Activated CD8-positive, alpha-beta T cell treated with anti-CD3 and anti-CD28 coated beads for 36 hours (primary cell): ENCODE results near the gene NDRG4. TPM values are rescaled to one million over a fixed set of nuclear protein-coding genes. Genes with fewer than 3 reads are reported as not detected.

Source experiments
- ATAC-seq: fragments of 200-7000 bp; cut with Tn5 transposase; one replicate; pipeline ENCODE4 v1.10.0; 2021; ENCODE audit warnings: mild to moderate bottlenecking, moderate library complexity
- CTCF ChIA-PET: fragments of 350-600 bp; sonication (Branson Sonifier 250); formaldehyde crosslinking; loops from one replicate; lab custom pipeline; 2021; ENCODE audit warnings: antibody characterized with exemption; lab: Charles Lee
- POLR2A ChIA-PET: fragments of 350-600 bp; sonication (Branson Sonifier 250); formaldehyde crosslinking; loops from one replicate; lab custom pipeline; 2021; ENCODE audit warnings: antibody characterized with exemption; lab: Charles Lee
- DNase-seq: peaks from one replicate; pipeline ENCODE4 v3.0.0-alpha.2; 2020
- H3K27ac Mint-ChIP-seq: one replicate; pipeline ENCODE4 v1.8.0; 2021; ENCODE audit warnings: mild to moderate bottlenecking, mixed read lengths
- H3K27me3 Mint-ChIP-seq: one replicate; pipeline ENCODE4 v1.8.0; 2021; ENCODE audit warnings: mixed read lengths
- H3K36me3 Mint-ChIP-seq: one replicate; pipeline ENCODE4 v1.8.0; 2021; ENCODE audit warnings: low read depth, mixed read lengths
- H3K4me1 Mint-ChIP-seq: one replicate; pipeline ENCODE4 v1.8.0; 2021; ENCODE audit warnings: low read depth, mixed read lengths
- H3K4me3 Mint-ChIP-seq: one replicate; pipeline ENCODE4 v1.8.0; 2021; ENCODE audit warnings: mild to moderate bottlenecking, moderate library complexity, mixed read lengths
- H3K9me3 Mint-ChIP-seq: one replicate; pipeline ENCODE4 v1.8.0; 2021; ENCODE audit warnings: mixed read lengths
- intact Hi-C: fragments of 100-400 bp; cut with micrococcal nuclease; formaldehyde crosslinking; loops from one replicate; pipeline ENCODE4 v1.10.0; 2022
- total RNA-seq, 2 experiments: library from RNA; stranded (reverse); gene quantifications; one replicate each; pipeline ENCODE4 v1.2.3, GENCODE V29; 2021
- TF ChIP-seq, protein P1 (sequence below): fragments of 200-600 bp; IDR thresholded peaks from one replicate; pipeline ENCODE4 v1.8.0; 2022; ENCODE audit warnings: antibody characterized with exemption, mild to moderate bottlenecking

The NDRG4 gene
- total RNA-seq, 2 experiments from 2014 or later = 1.3 to 1.6 TPM

DNA sequence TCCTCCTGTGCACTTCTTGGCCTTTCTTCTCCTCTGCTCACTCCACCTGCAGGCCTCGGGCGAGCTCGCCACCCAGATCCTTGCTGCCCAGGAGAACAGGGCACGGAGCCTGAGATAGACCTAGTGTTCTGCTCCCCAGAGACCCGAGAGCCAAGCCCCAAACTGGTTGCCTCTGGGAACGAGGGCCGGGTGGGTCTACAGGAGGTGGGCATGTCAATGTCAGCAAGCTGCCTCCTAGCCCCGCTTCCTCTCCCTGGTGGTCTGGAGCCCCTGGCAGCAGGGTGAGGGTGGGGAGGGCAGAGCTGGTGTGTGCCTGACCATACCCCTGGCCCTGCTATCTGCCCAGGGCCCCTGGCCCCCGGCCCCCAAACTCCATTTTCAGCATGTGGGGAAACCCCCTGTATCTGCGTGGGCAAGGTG, 841 bp upstream of the NDRG4 start:
- Mint-ChIP-seq H3K27me3 (peaks cover 32% of the 10 kb centered on the region), H3K9me3 (no peaks in the 10 kb centered on the region), H3K27ac (no peak overlapping the region), H3K4me1 (peaks cover 13% of the 10 kb centered on the region), H3K4me3 (no peak overlapping the region), H3K36me3 (no peaks in the 10 kb centered on the region)
- no peak for ATAC-seq
- TF ChIP-seq, protein P1, sequence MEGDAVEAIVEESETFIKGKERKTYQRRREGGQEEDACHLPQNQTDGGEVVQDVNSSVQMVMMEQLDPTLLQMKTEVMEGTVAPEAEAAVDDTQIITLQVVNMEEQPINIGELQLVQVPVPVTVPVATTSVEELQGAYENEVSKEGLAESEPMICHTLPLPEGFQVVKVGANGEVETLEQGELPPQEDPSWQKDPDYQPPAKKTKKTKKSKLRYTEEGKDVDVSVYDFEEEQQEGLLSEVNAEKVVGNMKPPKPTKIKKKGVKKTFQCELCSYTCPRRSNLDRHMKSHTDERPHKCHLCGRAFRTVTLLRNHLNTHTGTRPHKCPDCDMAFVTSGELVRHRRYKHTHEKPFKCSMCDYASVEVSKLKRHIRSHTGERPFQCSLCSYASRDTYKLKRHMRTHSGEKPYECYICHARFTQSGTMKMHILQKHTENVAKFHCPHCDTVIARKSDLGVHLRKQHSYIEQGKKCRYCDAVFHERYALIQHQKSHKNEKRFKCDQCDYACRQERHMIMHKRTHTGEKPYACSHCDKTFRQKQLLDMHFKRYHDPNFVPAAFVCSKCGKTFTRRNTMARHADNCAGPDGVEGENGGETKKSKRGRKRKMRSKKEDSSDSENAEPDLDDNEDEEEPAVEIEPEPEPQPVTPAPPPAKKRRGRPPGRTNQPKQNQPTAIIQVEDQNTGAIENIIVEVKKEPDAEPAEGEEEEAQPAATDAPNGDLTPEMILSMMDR = no peak
- ChIA-PET POLR2A (interaction anchor here (1.0 kb wide), 1 partner anchor 107 kb away, joined by 4 read pairs; the partner anchor contains the start of gene GINS3), CTCF (interaction anchor here (0.9 to 1.7 kb wide), 3 partner anchors 20 to 257 kb away, joined by 3 to 8 read pairs (median 5); no protein-coding TSS in a partner anchor)
- no peak for DNase-seq
- intact Hi-C loops = no loop called here

DNA sequence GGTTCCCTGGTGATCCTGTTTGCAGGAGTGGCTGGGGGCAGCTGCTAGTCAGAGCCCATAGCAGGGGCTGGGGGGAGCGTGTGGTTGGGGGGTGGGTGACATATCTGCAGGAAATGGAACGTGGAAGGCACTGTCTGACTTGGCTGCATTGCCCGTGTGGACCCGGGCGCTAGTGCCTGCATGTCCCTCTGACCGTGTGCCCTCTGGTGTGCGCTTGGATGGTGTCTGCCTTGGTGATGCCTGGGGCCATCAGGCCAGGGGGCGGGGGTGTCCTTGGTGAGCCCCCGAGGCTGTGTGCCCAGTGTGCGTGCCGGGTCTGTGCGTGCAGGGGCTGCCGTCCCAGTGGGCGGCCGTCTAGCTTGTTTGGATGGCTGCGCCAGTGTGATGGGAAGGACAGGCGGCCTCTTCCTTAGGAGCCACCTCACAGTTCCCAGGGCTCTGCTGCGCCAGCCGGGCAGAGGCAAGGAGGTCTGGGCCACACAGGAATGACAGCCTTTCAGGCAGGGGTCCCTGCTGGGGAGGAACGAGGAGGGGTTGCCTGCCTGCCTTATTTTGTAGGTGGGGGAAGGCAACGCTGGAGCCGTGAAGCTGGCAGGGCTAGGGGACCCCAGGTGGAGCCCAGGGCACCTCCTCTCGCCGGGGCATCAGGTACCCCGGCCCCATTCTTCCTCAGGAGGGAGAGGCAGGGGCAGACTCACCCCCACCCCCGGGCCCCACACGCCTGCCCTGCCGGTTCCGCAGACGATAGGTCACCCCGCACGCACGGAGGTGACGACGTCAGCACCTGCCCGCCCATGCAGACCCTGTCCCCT, 693 bp downstream of the NDRG4 start:
- Mint-ChIP-seq H3K4me1 (peaks cover 5% of the 10 kb centered on the region), H3K27ac (no peak overlapping the region), H3K36me3 (no peaks in the 10 kb centered on the region), H3K9me3 (no peaks in the 10 kb centered on the region), H3K4me3 (peak overlapping the region; percentile 67), H3K27me3 (peaks cover 29% of the 10 kb centered on the region)
- ATAC-seq (peak; percentile 31), DNase-seq (peak; percentile 26)
- CTCF ChIA-PET = interaction anchor here (0.9 to 1.0 kb wide), 3 partner anchors 10 to 256 kb away, joined by 3 read pairs; no protein-coding TSS in a partner anchor
- TF ChIP-seq, protein P1 = no peak
- intact Hi-C loops = loop anchor here (10.0 kb wide), 1 partner anchor 164 kb away; no protein-coding TSS in a partner anchor
- POLR2A ChIA-PET = interaction anchor here (0.7 to 1.0 kb wide), 2 partner anchors 93 to 233 kb away, joined by 3 to 4 read pairs; partner anchors contain the start of gene GOT2

DNA sequence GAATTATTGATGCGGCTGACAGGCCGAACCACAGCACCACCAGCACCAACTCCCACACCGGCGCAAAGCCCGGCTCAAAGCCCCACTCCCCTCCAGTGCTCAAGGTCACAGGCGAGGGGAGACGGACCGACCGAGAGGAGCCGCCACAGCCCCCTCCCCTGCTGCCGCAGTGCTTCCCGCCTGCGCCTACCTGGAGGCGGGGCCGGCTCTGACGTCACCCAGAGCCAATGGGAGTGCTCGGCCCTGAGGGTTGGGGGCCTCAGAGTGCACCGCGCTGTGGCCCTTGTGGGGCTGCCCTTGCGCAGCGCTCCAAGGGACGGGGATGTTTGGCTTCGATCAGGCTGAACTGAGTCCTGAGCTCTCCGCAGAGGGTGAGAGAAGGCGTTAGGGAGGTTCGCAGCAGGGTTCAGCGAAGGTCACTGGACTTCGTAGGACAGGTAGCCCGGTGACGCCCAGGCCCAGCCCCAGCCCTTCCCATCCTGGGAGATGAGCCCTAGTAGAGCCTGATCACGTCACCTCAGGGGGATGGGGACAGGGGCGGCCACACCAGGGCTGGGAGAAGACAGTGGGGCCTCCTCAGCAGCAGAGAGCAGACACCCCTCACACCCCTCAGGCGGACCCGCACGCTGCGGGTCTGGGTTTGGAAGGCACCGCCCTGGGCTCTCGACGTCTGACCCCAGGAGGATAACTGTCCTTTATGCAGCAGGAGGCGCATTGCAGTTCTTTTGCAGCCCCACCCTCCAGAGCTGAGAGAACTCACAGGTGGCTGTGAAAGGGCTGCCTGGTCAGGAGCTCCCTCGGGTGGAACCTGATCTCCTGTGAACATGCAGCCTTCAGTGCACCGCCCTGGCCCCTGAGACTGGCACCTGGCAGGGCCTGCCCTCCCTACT, 1.5 kb downstream of the NDRG4 start:
- H3K27ac Mint-ChIP-seq = peak overlapping the region; percentile 38
- intact Hi-C loops = loop anchor here (10.0 kb wide), 1 partner anchor 163 kb away; no protein-coding TSS in a partner anchor
- no peaks in the 10 kb centered on the region for H3K9me3 Mint-ChIP-seq
- ChIA-PET POLR2A (interaction anchor here (0.6 to 1.0 kb wide), 2 partner anchors 13 to 31 kb away, joined by 3 read pairs; no protein-coding TSS in a partner anchor), CTCF (interaction anchor here (1.0 to 1.8 kb wide), 3 partner anchors 10 to 255 kb away, joined by 3 to 6 read pairs (median 3); no protein-coding TSS in a partner anchor)
- H3K4me3 Mint-ChIP-seq = peak overlapping the region; percentile 67
- H3K4me1 Mint-ChIP-seq = peaks cover 5% of the 10 kb centered on the region
- H3K27me3 Mint-ChIP-seq = peaks cover 28% of the 10 kb centered on the region
- peak; percentile 68 for ATAC-seq
- H3K36me3 Mint-ChIP-seq = no peaks in the 10 kb centered on the region
- TF ChIP-seq, protein P1 = no peak
- DNase-seq = peak; percentile 52

DNA sequence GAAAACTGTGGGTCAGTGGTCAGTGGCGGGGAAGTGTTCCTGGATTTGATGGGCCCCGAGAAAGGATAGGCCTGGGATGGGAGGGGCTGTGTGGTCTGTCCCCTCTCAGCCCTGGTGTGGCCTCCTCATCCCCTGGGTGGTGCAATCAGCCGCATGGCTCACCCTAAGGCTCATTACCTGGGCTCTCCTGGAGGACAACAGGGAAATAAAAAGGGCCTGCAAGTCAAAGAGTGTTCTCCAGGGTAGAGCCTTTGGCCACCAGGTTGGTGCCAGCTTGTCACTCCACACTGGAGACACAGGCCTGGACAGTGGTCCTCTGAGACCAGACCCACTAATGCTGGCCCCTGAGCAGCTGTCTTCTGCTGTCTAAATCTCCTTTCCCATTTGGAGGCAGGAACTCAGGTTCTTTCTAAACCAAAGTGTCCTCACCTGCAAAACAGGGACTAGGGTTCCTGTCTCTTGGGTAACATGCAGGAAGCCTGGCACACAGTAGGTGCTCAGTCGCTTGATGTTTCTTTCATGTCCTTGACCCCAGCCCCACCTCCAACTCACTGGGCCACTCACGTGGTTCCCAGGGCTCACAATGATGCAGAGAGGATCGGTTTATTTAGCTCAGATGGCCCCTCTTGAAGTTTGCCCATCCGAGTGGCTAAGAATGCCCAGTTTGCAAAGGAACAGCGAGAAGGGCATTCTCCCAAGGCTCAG, 2.4 kb downstream of the NDRG4 start:
- no peaks in the 10 kb centered on the region for H3K9me3 Mint-ChIP-seq
- peaks cover 28% of the 10 kb centered on the region for H3K27me3 Mint-ChIP-seq
- ChIA-PET POLR2A (interaction anchor here (0.6 to 1.0 kb wide), 3 partner anchors 9 to 30 kb away, joined by 3 read pairs; no protein-coding TSS in a partner anchor), CTCF (interaction anchor here (0.9 to 1.8 kb wide), 2 partner anchors 9 to 254 kb away, joined by 4 to 6 read pairs; no protein-coding TSS in a partner anchor)
- no peak overlapping the region for H3K4me3 Mint-ChIP-seq
- no peak overlapping the region for H3K27ac Mint-ChIP-seq
- no peaks in the 10 kb centered on the region for H3K36me3 Mint-ChIP-seq
- DNase-seq (peak; percentile 0), ATAC-seq (no peak)
- H3K4me1 Mint-ChIP-seq = peaks cover 5% of the 10 kb centered on the region
- intact Hi-C loops = loop anchor here (10.0 kb wide), 1 partner anchor 162 kb away; no protein-coding TSS in a partner anchor
- TF ChIP-seq, protein P1 = no peak
